GM19467 (cell line): ENCODE results near the gene RBM22.

Experiments used
- ATAC-seq: cut with Tn5 transposase; IDR thresholded peaks from one replicate; pipeline ENCODE4 v1.9.1; 2021; ENCODE audit warnings: mild to moderate bottlenecking, moderate library complexity; ENCODE audit not compliant: unreplicated experiment

Gene RBM22

DNA sequence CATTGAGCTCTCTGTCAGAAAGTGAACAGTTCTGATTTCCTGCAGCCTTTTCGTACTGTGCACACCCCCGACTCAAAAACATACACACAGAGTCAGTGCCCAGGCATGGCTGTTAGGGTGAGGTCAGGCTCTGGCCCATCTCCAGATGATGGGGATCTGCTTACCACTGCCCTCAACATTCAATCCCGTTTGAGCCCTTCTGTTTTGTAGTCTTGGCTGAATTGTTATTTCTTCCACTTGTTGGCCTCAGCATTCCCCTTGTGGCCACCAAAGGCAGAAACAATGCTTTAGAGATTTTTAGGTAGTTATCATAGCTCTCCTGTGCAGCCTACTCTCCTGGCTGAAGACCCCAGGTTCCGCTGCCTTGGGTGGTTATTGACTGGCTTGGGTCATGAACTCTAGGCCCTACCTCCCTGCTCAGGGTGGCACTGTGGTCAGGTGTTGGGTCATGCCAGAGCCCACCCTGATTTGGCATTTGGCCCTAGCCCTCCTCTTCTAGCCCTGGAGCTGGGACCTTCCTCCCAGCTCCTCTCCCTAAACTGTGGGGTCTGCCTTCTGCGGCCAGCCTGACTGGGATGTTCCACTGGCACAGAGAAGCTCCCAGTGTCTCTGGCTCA is 47.6 kb downstream of the RBM22 start:
- no peak for ATAC-seq

DNA sequence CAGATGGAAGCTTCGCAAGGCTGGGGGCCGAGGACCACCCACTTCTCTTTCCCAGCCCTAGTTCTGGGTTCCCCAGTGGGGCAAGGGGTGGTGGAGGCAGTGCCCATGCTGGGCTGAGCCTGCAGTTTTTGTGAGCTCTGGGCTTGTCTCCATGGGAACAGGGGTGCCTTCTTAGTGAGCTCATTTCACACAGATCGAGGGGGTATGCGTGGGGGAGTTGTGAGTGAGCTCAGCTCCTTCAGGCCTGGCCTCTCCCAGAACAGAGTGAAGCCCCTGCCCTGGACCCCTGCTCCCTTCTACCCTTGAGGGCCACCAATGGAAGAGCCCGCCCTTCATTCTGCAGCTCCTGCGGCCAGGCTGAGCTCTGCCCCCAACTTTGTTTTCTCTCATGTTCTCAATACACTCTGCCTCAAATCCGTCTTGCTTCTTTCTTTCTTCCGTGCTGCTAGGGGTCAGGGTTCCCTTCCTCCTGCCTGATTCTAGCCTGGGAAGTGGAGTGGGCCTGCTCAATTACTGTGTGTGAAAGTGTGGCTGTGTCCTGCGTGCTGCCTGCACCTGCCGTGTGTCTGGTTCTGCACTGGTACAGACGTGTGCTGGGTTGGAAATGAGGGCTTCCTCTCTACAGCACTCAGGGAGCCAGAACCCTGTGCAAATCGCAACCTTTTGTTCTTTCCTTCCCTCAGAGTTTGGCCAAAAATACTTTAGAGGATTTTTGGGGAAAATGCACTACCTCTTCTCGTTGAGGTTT is 48.8 kb downstream of the RBM22 start:
- ATAC-seq: no peak

DNA sequence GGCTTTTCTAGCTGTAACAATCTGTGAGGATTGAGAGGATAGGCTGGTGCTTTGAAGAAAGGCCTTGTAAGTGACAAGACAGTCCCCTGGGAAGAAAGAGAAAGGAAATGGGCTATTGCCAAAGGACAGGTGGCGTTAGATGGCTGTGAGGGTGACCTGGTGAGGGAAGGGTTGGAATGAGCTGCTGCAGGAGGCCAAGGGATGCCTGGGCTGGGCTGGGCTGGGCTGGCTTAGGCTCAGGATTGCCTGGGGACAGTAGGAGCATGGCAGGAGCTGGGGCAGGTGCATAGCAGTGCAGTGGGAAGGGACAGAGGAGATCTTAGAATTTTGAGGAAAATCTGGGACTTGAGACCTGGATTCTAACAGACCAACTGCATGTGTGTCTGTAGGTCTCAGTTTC is 49.5 kb downstream of the RBM22 start:
- no peak for ATAC-seq

- no peak for ATAC-seq
These were observed 50.5 kb downstream of the RBM22 start for GRCh38 chr5:150650021-150651006.

DNA sequence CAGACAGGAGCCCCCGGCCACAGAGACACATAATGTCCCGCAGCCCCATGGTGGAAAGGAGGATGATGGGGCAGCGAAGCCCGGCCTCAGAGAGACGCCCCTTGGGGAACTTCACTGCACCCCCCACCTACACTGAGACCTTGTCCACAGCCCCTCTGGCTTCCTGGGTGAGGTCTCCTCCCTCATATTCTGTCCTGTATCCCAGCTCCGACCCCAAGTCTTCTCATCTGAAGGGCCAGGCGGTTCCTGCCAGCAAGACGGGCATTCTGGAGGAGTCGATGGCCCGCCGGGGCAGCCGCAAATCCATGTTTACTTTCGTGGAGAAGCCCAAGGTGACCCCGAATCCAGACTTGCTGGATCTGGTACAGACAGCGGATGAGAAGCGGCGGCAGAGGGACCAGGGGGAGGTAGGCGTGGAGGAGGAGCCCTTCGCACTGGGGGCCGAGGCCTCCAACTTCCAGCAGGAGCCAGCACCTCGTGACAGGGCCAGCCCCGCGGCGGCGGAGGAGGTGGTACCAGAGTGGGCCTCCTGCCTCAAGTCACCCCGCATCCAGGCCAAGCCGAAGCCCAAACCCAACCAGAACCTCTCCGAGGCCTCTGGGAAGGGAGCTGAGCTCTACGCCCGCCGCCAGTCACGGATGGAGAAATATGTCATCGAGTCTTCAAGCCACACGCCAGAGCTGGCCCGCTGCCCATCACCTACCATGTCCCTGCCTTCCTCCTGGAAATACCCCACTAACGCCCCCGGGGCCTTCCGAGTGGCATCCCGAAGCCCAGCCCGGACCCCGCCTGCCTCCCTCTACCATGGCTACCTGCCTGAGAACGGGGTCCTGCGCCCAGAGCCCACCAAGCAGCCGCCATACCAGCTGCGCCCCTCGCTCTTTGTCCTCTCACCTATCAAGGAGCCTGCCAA is 51.5 kb downstream of the RBM22 start:
- ATAC-seq: no peak

- no peak for ATAC-seq
These were observed 52.4 kb downstream of the RBM22 start for GRCh38 chr5:150648294-150649107.

DNA sequence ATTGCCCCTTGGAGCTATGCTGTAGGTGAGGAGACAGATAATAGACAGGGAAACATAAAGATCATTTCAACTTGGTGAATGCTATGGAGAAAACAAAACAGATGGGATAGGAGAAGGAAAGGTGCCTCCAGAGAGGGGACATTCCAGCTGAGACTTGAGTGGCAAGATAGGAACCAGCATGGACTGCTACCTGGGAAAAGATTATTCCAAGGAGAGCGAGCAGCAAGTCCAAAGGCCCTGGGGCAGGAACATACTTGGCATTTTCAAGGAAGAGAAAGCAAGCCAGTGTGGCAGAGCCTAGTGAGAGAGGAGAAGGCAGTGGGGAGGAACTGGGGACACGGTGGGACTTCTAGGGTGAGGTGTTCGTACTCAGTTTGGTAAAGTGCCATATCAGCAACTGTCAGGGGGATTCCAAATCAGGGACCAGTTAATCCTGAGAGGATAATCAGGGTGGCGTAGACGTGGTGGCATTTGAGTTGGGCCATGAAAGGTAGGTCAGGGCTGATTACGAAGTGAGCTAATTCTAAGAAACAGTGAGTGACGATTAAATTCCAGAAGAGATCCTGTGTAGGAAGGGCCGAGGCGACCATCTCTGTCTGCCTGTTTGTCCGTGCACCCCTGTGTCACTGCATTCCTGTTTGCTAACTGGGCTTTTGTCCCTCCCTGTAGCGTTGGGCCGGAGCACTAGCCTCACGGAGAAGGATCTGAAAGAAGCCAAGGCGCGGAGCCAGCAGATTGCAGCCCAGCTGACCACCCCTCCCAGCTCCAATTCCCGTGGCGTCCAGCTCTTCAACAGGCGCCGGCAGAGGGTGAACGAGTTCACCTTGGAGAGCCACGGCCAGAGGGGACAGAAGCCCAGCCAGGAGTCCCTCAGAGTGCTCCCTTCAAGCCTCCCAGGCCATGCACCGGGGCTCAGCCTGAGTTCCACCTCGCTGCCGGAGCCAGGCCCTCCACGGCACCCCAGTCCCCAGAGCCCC is 53.3 kb downstream of the RBM22 start:
- no peak for ATAC-seq

DNA sequence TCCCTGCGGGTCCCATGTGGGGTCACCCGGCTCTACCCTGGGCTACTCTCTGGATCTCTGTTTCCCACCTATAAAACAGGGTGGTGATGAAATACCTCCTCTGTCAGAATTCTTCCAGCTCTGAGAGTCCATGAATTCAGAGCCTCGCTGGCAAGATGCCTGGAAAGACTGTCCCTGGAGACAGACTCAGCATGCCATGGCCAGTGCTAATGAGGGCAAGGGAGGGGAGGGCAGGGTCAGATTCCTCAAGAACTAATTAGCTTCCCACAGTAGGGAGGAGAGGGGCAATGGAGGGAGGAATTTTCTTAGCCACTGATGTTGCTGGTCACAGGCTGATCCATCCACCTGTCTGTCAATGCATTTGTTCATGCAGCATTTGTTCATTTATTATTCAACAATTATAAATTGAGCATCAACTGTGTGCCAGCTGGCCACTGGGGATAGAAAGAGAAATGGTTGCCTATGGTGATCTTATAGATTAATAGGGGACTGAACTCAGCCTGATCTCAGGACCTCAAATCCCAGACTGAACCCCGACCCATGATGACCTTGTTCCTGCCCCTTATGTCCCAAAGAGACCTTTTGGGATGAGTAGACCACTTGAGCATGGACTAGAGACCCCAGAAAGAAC is 55.7 kb downstream of the RBM22 start:
- ATAC-seq: no peak

DNA sequence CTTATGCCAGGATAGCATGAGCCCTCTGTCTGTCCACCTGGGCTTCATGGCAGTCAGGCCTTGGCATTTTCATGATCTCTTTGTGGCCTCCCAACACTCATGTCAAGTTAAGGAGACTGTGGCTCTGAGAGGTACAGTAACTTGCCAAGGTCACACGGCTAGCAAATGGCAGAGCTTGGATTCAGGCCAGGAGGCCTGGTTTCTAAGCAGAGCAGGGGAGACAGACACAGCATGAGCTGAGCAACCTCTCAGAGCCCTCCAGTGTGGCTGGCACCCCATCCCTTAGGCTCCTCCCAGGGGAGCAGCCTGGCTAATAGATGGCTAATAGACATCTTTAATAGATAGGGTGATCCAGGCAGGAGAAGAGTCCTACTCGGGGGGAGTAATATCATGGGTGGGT is 56.3 kb downstream of the RBM22 start:
- no peak for ATAC-seq

GRCh38 chr5:150644058-150644457 is 56.8 kb downstream of the RBM22 start:
- ATAC-seq: no peak

- no peak for ATAC-seq
These were observed 57.7 kb downstream of the RBM22 start for GRCh38 chr5:150642991-150643710.

- no peak for ATAC-seq
These were observed 58.3 kb downstream of the RBM22 start for GRCh38 chr5:150642567-150642927.

- ATAC-seq: no peak
These were observed 58.9 kb downstream of the RBM22 start for GRCh38 chr5:150641824-150642566.

DNA sequence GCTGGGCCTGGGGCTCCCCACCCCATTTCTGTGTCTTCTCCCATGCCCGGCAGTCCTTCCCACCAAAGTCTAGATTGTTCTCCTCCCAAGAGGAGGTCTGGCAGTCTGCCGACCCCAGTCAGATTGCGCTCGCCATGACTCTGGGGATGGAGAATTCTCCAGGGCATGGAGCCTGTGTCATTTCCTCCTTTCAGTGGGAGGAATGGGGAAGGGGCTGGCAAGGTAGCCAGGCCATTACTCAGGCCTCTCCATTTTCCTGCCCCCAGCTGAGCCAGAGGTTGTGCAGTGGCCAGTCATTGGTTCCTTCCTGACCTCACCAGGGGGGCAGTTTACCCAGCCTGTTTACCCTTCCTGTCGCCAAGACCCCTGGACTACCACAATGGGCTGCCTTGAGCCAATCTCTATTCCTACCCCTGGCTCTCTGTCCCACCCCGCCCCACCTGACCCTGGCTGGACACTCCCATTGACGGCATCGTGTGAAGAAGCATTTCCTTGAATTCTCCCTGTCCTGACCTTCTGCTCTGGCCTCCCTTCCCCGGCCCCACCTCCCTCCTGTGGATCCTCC is 59.8 kb downstream of the RBM22 start:
- ATAC-seq: no peak
